PFSK-1 (cell line): Measurements from ENCODE around the gene OPCML.

ENCODE experiments used
- FOXP2 ChIP-seq: optimal IDR thresholded peaks from 2 replicates; pipeline ENCODE3; 2011; ENCODE audit warnings: borderline replicate concordance, control low read depth, inconsistent platforms; ENCODE audit not compliant: insufficient read depth; ENCODE audit errors: extremely low read length, extremely low read depth
- POLR2AphosphoS5 ChIP-seq: IDR thresholded peaks from 2 replicates; pipeline ENCODE4 v1.6.1; 2012; ENCODE audit warnings: low read depth, mild to moderate bottlenecking, control low read depth, low read length, moderate library complexity
- REST ChIP-seq, 2 experiments: IDR thresholded peaks; 2 replicates each; pipeline versions ENCODE4 v1.6.1 to v1.8.0; 2011 to 2012; ENCODE audit warnings: low read depth in 2 of 2, low read length in 2 of 2, control low read depth in 1 of 2, inconsistent platforms in 1 of 2, mild to moderate bottlenecking in 1 of 2, moderate library complexity in 1 of 2; ENCODE audit not compliant: insufficient read depth in 1 of 2
- SIN3A ChIP-seq: IDR thresholded peaks from 2 replicates; pipeline ENCODE4 v1.6.1; 2012; ENCODE audit warnings: mild to moderate bottlenecking, low read length, moderate library complexity, borderline replicate concordance; ENCODE audit not compliant: insufficient read depth
- TAF1 ChIP-seq: IDR thresholded peaks from 2 replicates; pipeline ENCODE4 v1.6.1; 2012; ENCODE audit warnings: low read length, control low read depth, borderline replicate concordance; ENCODE audit not compliant: insufficient read depth

Gene OPCML

DNA sequence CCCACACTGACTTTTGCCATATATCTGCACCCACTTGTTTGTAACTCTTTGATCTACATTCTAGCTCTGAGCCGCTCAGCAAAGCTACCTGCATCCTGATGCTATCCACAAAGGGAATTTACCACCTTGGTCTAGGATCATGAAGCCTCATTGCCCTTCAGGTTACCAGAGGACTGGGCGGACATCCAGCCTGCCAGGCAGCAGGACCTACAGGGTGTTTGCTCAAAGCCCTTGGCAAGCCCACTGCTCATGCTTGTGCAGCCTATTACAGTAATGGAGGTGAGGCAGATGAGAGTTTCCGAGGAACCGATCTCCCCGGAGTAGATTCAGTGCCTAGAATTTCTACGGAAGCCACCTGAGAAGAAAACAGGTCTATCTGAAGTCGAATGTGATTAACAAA, 417.2 kb downstream of the OPCML start:
- no peak for TF ChIP-seq SIN3A

DNA sequence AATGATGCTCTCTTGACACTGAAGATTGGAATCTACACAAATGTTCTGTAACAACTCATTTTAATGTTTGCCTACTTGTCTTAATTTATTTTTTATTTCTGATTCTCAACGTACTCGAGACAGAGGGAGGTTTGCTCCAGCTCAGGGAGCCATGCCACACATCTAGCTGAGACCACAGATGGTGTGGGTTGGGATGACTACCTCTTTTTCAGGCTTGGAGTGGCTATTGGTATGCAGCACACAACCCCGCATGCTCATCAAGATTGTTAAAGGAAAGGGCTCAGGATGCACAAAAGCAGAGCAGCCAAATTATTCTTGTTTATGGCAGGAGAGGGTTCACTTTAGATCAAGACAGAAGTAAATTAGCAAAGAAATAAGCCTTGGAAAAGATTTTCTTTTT, 424.5 kb downstream of the OPCML start:
- TF ChIP-seq FOXP2: no peak

- TF ChIP-seq SIN3A: no peak
- no peak for TF ChIP-seq POLR2AphosphoS5
- no peak for TF ChIP-seq FOXP2
- TF ChIP-seq REST (IDR thresholded peaks at IDR 0.05; ENCODE audit: insufficient read depth in 1 of 2, low read depth in 2 of 2, low read length in 2 of 2): no peak
- TF ChIP-seq TAF1: no peak
These were observed 425.2 kb downstream of the OPCML start for GRCh38 chr11:133107136-133107535.

DNA sequence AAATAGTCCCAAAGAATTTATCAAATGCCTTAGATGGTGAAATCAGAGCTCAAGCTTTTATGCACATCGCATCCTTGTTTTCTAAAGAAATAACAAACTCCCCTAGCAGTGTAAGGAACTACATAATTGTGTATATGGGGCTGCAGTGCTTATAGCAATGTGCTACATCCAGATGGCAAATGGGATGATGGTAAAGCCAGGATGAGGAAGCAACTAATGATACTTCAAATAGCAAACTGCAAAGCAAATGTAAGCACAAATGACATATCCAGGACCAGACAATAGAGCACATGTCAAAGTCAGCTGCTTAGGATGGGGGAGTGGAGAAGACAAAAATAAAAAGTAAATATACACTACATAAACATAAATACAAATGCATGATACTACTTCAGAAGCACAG, 425.9 kb downstream of the OPCML start:
- no peak for TF ChIP-seq REST (IDR thresholded peaks at IDR 0.05; ENCODE audit: insufficient read depth in 1 of 2, low read depth in 2 of 2, low read length in 2 of 2)
- TF ChIP-seq POLR2AphosphoS5: no peak
- TF ChIP-seq FOXP2: no peak
- TF ChIP-seq SIN3A: no peak

- TF ChIP-seq POLR2AphosphoS5 (no peak), REST (IDR thresholded peaks at IDR 0.05; ENCODE audit: insufficient read depth in 1 of 2, low read depth in 2 of 2, low read length in 2 of 2) (peak; percentile 32 to 82; a peak in 2 of 4 replicates), SIN3A (no peak), FOXP2 (no peak), TAF1 (no peak)
These were observed 428.1 kb downstream of the OPCML start for GRCh38 chr11:133104009-133104744.

DNA sequence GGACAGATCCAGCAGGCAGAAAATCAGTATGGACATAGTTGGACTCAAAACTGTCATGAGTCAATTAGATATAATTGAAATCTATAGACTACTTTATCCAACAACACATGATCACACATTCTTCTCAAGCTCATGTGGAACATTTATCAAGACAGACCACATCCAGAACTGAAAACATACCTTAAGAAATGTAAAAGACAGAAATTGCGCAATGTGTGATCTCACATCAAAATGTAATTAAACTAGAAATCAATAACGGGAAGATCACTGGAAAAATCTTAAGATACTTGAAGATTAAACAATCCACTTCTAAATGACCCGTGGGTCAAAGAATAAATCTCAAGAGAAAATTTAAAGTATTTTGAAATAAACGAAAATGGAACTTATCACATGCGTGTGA, 435.3 kb downstream of the OPCML start:
- TF ChIP-seq TAF1 (no peak), POLR2AphosphoS5 (no peak), REST (IDR thresholded peaks at IDR 0.05; ENCODE audit: insufficient read depth in 1 of 2, low read depth in 2 of 2, low read length in 2 of 2) (no peak), FOXP2 (no peak), SIN3A (no peak)
